ENCODE data around the gene LRRC17.

LRRC17 gene

GRCh38 chr7:102874966-102875365, 37.8 kb upstream of the LRRC17 start:
- TF ChIP-seq ZFX (IDR thresholded peaks at IDR 0.05) (no peak), CTCF (conservative IDR thresholded peaks at IDR 0.05) (no peak)
- H3K27ac ChIP-seq, result no peak overlapping the region

- H3K27ac ChIP-seq, result no peak overlapping the region
- TF ChIP-seq CTCF (conservative IDR thresholded peaks at IDR 0.05) (no peak), ZFX (IDR thresholded peaks at IDR 0.05) (no peak)
Measured at GRCh38 chr7:102875700-102876295, 37.0 kb upstream of the LRRC17 start.

- H3K27ac ChIP-seq, result no peak overlapping the region
- no peak for TF ChIP-seq CTCF (conservative IDR thresholded peaks at IDR 0.05)
- TF ChIP-seq ZFX (IDR thresholded peaks at IDR 0.05), result no peak
Measured at GRCh38 chr7:102883098-102883860, 29.5 kb upstream of the LRRC17 start.

GRCh38 chr7:102888561-102889233, 24.1 kb upstream of the LRRC17 start:
- TF ChIP-seq CTCF (conservative IDR thresholded peaks at IDR 0.05) (no peak), ZFX (IDR thresholded peaks at IDR 0.05) (no peak)
- no peak overlapping the region for H3K27ac ChIP-seq

- no peak overlapping the region for H3K27ac ChIP-seq
Measured at GRCh38 chr7:102889851-102890250, 22.9 kb upstream of the LRRC17 start.

GRCh38 chr7:102890292-102890970, 22.4 kb upstream of the LRRC17 start:
- TF ChIP-seq ZFX (IDR thresholded peaks at IDR 0.05), result no peak
- TF ChIP-seq CTCF (conservative IDR thresholded peaks at IDR 0.05), result no peak
- no peak overlapping the region for H3K27ac ChIP-seq

More at GRCh38 chr7:102889851-102890250, 22.9 kb upstream of the LRRC17 start:
- TF ChIP-seq ZFX (IDR thresholded peaks at IDR 0.05) (no peak), CTCF (conservative IDR thresholded peaks at IDR 0.05) (no peak)
